NCI-H226 (cell line): ENCODE measurements around the gene ATF4.

Experiments used
- DNase-seq: peaks from one replicate; pipeline ENCODE4 v3.0.0-alpha.2; 2015

The ATF4 gene

GRCh38 chr22:39562839-39563489 lies 42.6 kb downstream of the ATF4 start:
- no peak for DNase-seq

- DNase-seq: no peak
These were observed 43.4 kb downstream of the ATF4 start for GRCh38 chr22:39563571-39564428.

- DNase-seq: no peak
These were observed 45.1 kb downstream of the ATF4 start for GRCh38 chr22:39565414-39565944.

DNA sequence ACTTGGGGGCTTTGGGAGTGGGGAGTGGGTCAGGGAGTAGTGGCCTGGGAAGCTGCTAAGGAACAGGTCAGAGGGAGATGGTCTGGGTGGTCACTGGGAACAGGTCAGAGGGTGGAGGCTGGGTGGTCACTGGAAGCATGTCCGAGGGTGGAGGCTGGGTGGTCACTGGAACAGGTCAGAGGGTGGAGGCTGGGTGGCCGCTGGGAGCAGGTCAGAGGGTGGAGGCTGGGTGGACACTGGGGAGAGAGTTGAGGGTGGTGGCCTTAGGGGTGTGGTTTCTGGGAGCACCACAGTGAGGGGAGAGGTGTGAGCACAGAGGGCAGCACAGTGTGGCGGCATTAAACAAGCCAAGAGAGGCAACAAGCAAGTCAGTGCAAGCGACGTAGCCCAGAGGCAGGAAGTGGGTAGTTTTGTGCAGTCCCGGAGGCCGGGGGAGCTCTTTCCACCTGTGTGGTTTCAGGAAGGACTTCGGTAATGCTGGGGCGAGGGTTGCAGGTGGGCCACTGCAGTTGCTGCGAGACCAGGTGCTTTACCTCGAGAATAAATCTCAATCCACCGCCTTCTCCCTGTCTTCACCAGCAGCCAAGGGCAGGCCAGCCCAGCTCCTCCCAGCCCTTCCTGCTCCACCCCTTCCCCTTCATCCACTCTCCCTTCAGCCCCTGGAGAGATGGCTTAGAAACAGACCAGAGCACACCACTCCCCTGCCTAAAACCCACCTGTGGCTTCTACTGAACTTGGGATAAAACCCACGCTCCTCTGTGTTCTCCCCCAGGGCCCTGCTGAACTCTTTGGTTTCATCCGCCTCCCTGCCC lies 47.0 kb downstream of the ATF4 start:
- DNase-seq: no peak

DNA sequence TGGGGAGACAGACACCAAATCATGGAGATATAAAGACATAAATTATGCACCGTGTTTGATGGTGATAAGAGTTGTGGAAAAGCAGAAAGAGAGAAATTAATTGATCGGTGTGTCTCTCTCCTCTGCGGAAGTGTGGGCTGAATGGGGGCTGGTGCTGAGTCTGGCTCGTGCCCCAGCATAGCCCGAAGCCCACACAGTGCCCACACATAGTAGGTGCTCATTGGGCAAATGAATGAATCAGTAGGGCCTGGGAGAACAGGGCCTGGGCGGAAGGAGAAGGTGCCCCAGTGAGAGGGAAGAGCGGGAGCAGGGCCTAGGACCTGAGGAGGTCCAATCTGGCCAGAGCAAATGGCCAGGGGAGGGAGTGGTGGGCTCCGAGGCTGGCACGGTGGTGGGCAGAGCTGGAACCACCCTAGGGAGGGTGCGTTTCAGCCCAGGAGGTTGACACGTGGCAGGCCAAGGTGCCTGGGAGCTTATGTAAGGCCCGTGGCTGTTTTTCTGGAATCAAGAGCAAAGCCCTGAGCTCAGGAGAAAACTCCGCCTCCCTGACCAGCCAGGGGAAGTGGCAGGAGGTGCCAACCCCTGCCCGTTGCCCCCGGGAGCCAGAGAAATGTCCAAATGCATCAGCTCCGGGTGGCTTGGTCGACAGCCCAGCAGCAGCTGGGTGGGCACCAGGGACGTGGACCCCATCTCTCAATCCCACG lies 48.1 kb downstream of the ATF4 start:
- DNase-seq: no peak

- DNase-seq: no peak
These were observed 48.7 kb downstream of the ATF4 start for GRCh38 chr22:39569066-39569465.

DNA sequence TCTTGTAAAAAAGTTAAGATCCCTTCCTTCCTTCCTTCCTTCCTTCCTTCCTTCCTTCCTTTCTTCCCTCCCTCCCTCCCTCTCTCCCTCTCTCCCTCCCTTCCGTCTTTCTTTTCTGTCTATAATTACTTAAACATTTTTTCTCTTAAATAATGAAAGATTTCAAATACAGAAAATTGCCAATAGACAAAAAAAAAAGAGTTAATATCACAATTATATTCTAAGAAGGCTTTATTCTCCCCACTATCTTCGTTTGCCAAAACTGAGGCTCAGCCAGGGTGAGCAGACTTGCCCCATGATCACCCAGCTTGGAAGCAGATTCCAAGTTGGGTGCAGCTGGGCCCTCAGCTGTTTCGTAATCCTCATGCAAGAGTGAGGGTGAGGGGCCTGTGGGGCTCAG lies 49.9 kb downstream of the ATF4 start:
- no peak for DNase-seq

DNA sequence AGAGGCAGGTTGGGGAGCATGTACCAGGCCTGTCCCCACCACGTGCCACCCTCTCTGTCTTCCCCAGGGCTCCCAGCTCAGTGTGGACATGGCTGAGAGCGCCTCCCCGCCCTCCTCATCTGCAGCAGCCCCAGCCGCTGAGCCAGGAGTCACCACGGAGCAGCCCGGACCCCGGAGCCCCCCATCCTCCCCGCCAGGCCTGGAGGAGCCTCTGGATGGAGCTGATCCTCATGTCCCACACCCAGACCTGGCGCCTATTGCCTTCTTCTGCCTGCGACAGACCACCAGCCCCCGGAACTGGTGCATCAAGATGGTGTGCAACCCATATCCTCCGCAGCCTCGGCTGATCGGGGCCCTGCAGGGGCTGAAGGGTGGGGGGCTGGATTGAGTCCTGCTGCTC lies 50.3 kb downstream of the ATF4 start, which contains the start of gene CACNA1I:
TSS of gene CACNA1I (plus strand) at position 89 of the 400 bp plus-strand sequence. CDS start at position 89, 0 bp downstream.
- DNase-seq: no peak

GRCh38 chr22:39571538-39571937 lies 51.2 kb downstream of the ATF4 start:
- no peak for DNase-seq
